H1 (cell line): ENCODE data around the gene KBTBD3.

Experiments
- CHD1 ChIP-seq: IDR thresholded peaks from 2 replicates; pipeline ENCODE4 v1.6.1; 2012; ENCODE audit warnings: low read depth, low read length, improper control_type of control experiment
- CTCF ChIP-seq, 3 experiments: IDR thresholded peaks; 1 replicate in 2 of 3; 2 replicates in 1 of 3; pipeline versions ENCODE4 v1.5.1 to v1.6.1; 2011; ENCODE audit warnings: low read length in 3 of 3, mild to moderate bottlenecking in 3 of 3, inconsistent platforms in 2 of 3, low read depth in 1 of 3, moderate library complexity in 1 of 3; ENCODE audit not compliant: insufficient read depth in 1 of 3; ENCODE audit errors: control extremely low read depth in 1 of 3
- POLR2A ChIP-seq, 2 experiments: IDR thresholded peaks; 1 replicate in 1 of 2; 2 replicates in 1 of 2; pipeline ENCODE4 v1.6.1; 2011; ENCODE audit warnings: low read depth in 2 of 2, low read length in 2 of 2, mild to moderate bottlenecking in 2 of 2; ENCODE audit errors: control extremely low read depth in 1 of 2
- SIRT6 ChIP-seq: IDR thresholded peaks from one replicate; pipeline ENCODE4 v1.7.1; 2012; ENCODE audit warnings: low read length, inconsistent platforms
- SP1 ChIP-seq: IDR thresholded peaks from 2 replicates; pipeline ENCODE4 v1.6.1; 2011; ENCODE audit warnings: low read depth, low read length

GRCh38 chr11:106076919-106077608 lies at the start of gene KBTBD3:
- TF ChIP-seq POLR2A (IDR thresholded peaks at IDR 0.05; ENCODE audit: control extremely low read depth in 1 of 2, low read depth in 2 of 2, low read length in 2 of 2) (peak; percentile 47 to 100), CHD1 (no peak), SP1 (peak; percentile 92), CTCF (IDR thresholded peaks at IDR 0.05; ENCODE audit: control extremely low read depth in 1 of 3, insufficient read depth in 1 of 3, low read depth in 1 of 3, low read length in 3 of 3) (peak in 2 of 3 experiments; percentile 62 to 71; a peak in 3 of 4 replicates), SIRT6 (no peak)
